Measurements from ENCODE around the gene IFIH1. TPM values are rescaled to one million over a fixed set of nuclear protein-coding genes. Genes with fewer than 3 reads are reported as not detected.

Gene IFIH1
- 4.7 and 7.0 TPM in 2 replicates for total RNA-seq (2014; rRNA removed; shearing (Covaris generic))

- peak; percentile 86 for DNase-seq (ENCODE audit: low spot score)
Observed at GRCh38 chr2:162318328-162319180, at the start of gene IFIH1. Gene IFIH1, minus strand, starts transcription at chr2:162318684. Its CDS starts 377 bp downstream, at chr2:162318307.

GRCh38 chr2:162365392-162365791 lies 46.9 kb upstream of the IFIH1 start:
- DNase-seq (ENCODE audit: low spot score), result no peak

- DNase-seq (ENCODE audit: low spot score), result no peak
Observed at GRCh38 chr2:162344617-162344950, 26.1 kb upstream of the IFIH1 start.

GRCh38 chr2:162343824-162344616 lies 25.5 kb upstream of the IFIH1 start, which contains the start of gene GCA:
Gene GCA, plus strand, starts transcription at chr2:162344132. Its CDS starts 117 bp downstream, at chr2:162344249.
- peak; percentile 98 for DNase-seq (ENCODE audit: low spot score)

- DNase-seq (ENCODE audit: low spot score), result no peak
Observed at GRCh38 chr2:162343492-162343823, 25.0 kb upstream of the IFIH1 start.

- no peak for DNase-seq (ENCODE audit: low spot score)
Observed at GRCh38 chr2:162342841-162343240, 24.4 kb upstream of the IFIH1 start.

GRCh38 chr2:162342321-162342720 lies 23.8 kb upstream of the IFIH1 start:
- DNase-seq (ENCODE audit: low spot score), result no peak

GRCh38 chr2:162340822-162341221 lies 22.3 kb upstream of the IFIH1 start:
- DNase-seq (ENCODE audit: low spot score), result no peak

- DNase-seq (ENCODE audit: low spot score), result no peak
Observed at GRCh38 chr2:162337868-162338267, 19.4 kb upstream of the IFIH1 start.

- DNase-seq (ENCODE audit: low spot score), result peak; percentile 51
Observed at GRCh38 chr2:162333968-162334367, 15.5 kb upstream of the IFIH1 start.

GRCh38 chr2:162330881-162331280 lies 12.4 kb upstream of the IFIH1 start:
- no peak for DNase-seq (ENCODE audit: low spot score)

- DNase-seq (ENCODE audit: low spot score), result no peak
Observed at GRCh38 chr2:162328424-162329157, 10.1 kb upstream of the IFIH1 start.

- DNase-seq (ENCODE audit: low spot score), result no peak
Observed at GRCh38 chr2:162327806-162328205, 9.3 kb upstream of the IFIH1 start.

- DNase-seq (ENCODE audit: low spot score), result peak; percentile 24
Observed at GRCh38 chr2:162327134-162327769, 8.8 kb upstream of the IFIH1 start.

GRCh38 chr2:162324953-162325352 lies 6.5 kb upstream of the IFIH1 start:
- DNase-seq (ENCODE audit: low spot score), result no peak

GRCh38 chr2:162320864-162321517 lies 2.5 kb upstream of the IFIH1 start:
- no peak for DNase-seq (ENCODE audit: low spot score)

- peak; percentile 28 for DNase-seq (ENCODE audit: low spot score)
Observed at GRCh38 chr2:162317861-162318327, 590 bp downstream of the IFIH1 start.

GRCh38 chr2:162317058-162317742 lies 1.3 kb downstream of the IFIH1 start:
- DNase-seq (ENCODE audit: low spot score), result no peak

GRCh38 chr2:162316590-162316989 lies 1.9 kb downstream of the IFIH1 start:
- DNase-seq (ENCODE audit: low spot score), result no peak

GRCh38 chr2:162315938-162316337 lies 2.5 kb downstream of the IFIH1 start:
- DNase-seq (ENCODE audit: low spot score), result no peak

Data from A172 (cell line).